ENCODE measurements around the gene AMH.

DNA sequence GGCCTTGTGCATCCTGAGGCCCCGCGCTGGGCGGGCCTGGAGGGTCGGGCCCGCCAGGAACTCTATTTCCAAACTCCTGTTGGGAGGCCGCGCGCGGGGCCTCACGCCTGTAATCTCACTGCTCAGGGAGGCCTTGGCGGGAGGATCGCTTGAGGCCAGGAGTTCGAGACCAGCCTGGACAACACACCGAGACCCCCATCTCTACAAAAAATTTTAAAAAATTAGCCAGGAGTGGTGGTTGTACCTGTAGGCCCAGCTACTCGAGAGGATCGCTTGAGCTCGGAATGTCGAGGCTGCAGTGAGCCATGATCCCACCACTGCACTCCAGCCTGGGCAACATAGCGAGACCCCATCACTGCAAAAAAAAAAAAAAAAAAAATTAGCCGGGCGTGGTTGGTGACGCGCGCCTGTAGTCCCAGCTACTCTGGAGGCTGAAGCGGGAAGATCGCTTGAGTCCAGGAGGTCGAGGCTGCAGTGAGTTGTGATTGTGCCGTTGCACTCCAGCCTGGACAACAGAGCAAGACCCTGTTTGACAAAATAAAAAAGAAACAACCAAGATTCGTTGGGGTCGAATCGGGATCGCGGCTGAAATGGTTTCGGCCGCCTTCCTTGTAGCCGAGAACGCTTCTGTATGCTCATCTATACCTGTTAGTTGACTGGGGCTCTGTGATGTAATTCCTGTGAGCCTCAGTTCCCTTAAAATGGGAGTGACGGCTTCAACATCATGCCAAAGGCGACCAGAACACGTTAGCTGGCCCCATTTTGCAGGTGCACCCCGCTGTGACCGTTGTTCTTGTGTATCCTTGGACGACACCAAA lies 11.9 kb upstream of the AMH start:
- TF ChIP-seq CTCF (IDR thresholded peaks at IDR 0.05) (no peak), POLR2A (IDR thresholded peaks at IDR 0.05; ENCODE audit: low read depth) (no peak), EP300 (IDR thresholded peaks at IDR 0.05) (no peak), POLR2AphosphoS5 (IDR thresholded peaks at IDR 0.05) (no peak)
